Endothelial cell (in vitro differentiated cells): ENCODE measurements around the gene FZD10. TPM values are rescaled to one million over a fixed set of nuclear protein-coding genes. Genes with fewer than 3 reads are reported as not detected.

ENCODE experiments used
- DNase-seq: peaks from one replicate; pipeline ENCODE4 v3.0.0; 2021; ENCODE audit warnings: low spot score
- H3K27ac Mint-ChIP-seq: one replicate; pipeline ENCODE4 v1.8.0; 2021; ENCODE audit warnings: mixed read lengths, inconsistent platforms; ENCODE audit not compliant: unreplicated experiment
- H3K27me3 Mint-ChIP-seq: one replicate; pipeline ENCODE4 v1.8.0; 2021; ENCODE audit warnings: mild to moderate bottlenecking, moderate library complexity, mixed read lengths, inconsistent platforms; ENCODE audit not compliant: unreplicated experiment
- H3K36me3 Mint-ChIP-seq: one replicate; pipeline ENCODE4 v1.8.0; 2021; ENCODE audit warnings: mild to moderate bottlenecking, low read depth, mixed read lengths, inconsistent platforms; ENCODE audit not compliant: unreplicated experiment
- H3K4me1 Mint-ChIP-seq: one replicate; pipeline ENCODE4 v1.8.0; 2021; ENCODE audit warnings: mild to moderate bottlenecking, mixed read lengths, inconsistent platforms; ENCODE audit not compliant: unreplicated experiment
- H3K4me3 Mint-ChIP-seq: one replicate; pipeline ENCODE4 v1.8.0; 2021; ENCODE audit warnings: mild to moderate bottlenecking, mixed read lengths, inconsistent platforms; ENCODE audit not compliant: unreplicated experiment
- H3K9me3 Mint-ChIP-seq: one replicate; pipeline ENCODE4 v1.8.0; 2021; ENCODE audit warnings: mixed read lengths, inconsistent platforms; ENCODE audit not compliant: unreplicated experiment
- total RNA-seq: library from RNA; stranded (reverse); fragmentation: NEBNext Ultra II Directional; extraction: Animal tissue kit (Norgen Biotek cat#: 25700); gene quantifications from one replicate; pipeline ENCODE4 v1.2.1, GENCODE V29; 2021; ENCODE audit not compliant: unreplicated experiment
- TF ChIP-seq, protein P1 (sequence below): fragments of 200-600 bp; sonication (generic); IDR thresholded peaks from one replicate; pipeline ENCODE4 v1.5.0; 2021; ENCODE audit warnings: antibody characterized with exemption; ENCODE audit not compliant: unreplicated experiment

FZD10 gene
- total RNA-seq, 1 donor from 2014 or later, result not detected

DNA sequence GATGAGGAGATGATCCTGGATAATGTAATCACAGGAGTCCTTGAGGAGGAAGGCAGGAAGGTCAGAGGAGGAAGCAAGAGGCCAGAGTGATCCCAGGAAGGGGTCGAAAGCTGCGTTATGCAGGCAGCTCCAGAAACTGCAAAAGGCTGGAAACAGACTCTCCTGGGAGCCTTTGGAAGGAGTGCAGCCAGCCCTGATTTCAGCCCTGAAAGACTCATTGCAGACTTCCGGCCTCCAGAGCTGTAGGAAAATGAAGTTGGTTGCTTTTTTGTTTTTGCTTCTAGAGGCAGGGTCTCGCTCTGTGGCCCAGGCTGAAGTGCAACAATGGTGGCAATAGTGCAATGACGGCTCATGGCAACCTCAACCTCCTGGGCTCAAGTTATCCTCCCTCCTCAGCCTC, 44.6 kb upstream of the FZD10 start:
- Mint-ChIP-seq H3K4me3 (no peak overlapping the region), H3K9me3 (peaks cover 51% of the 10 kb centered on the region), H3K4me1 (no peaks in the 10 kb centered on the region), H3K27me3 (peaks cover 27% of the 10 kb centered on the region), H3K36me3 (peaks cover 20% of the 10 kb centered on the region), H3K27ac (no peak overlapping the region)
- TF ChIP-seq, protein P1, sequence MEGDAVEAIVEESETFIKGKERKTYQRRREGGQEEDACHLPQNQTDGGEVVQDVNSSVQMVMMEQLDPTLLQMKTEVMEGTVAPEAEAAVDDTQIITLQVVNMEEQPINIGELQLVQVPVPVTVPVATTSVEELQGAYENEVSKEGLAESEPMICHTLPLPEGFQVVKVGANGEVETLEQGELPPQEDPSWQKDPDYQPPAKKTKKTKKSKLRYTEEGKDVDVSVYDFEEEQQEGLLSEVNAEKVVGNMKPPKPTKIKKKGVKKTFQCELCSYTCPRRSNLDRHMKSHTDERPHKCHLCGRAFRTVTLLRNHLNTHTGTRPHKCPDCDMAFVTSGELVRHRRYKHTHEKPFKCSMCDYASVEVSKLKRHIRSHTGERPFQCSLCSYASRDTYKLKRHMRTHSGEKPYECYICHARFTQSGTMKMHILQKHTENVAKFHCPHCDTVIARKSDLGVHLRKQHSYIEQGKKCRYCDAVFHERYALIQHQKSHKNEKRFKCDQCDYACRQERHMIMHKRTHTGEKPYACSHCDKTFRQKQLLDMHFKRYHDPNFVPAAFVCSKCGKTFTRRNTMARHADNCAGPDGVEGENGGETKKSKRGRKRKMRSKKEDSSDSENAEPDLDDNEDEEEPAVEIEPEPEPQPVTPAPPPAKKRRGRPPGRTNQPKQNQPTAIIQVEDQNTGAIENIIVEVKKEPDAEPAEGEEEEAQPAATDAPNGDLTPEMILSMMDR, result no peak
- DNase-seq, result no peak

DNA sequence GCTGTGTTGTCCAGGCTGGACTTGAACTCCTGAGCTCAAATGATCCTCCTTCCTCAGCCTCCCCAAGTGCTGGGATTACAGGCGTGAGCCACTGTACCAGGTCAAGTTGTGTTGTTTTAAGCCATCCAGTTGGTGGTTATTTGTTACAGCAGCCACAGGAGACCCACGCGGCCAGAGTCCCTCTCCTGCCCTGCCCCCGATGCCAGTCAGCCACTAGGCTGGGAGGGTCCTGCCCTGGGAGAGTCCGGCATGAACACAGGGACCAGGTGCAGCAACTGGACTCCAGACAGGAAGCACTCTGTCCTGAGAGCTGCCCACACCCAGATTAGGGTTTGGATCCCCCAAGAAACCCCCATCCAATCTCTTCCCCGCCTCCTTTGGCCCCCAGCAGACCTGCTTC, 44.1 kb upstream of the FZD10 start:
- TF ChIP-seq, protein P1, result no peak
- Mint-ChIP-seq H3K9me3 (peaks cover 46% of the 10 kb centered on the region), H3K4me1 (no peaks in the 10 kb centered on the region), H3K27ac (no peak overlapping the region), H3K4me3 (no peak overlapping the region), H3K27me3 (peaks cover 26% of the 10 kb centered on the region), H3K36me3 (peaks cover 16% of the 10 kb centered on the region)
- no peak for DNase-seq

DNA sequence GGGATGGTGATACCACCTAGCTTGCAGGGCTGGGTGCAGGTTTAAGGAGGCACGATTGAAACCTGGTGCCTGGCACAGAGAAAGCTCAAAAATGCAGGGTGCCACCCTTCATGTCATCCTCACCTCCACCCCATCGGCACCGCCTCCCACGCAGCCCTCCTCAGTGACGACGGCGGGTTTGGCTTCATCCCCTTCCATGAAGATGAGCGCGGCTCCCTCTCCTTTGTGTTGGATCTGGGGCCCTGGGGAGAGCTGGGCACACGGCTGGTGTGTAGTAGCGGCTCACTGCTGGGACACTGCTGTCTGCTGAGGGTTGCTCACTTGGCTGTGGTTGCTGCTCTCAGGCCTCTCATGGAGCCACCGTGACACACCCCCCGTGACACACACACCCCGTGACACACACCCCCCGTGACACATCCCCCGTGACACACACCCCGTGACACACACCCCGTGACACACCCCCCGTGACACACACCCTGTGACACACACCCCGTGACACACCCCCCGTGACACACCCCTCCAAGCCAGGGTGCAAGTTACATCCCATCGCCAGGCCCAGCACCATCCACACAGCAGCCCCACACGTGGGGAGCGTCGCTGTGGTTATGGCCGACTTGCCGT, 42.9 kb upstream of the FZD10 start:
- Mint-ChIP-seq H3K36me3 (peaks cover 16% of the 10 kb centered on the region), H3K4me1 (no peaks in the 10 kb centered on the region), H3K4me3 (peak overlapping the region; percentile 24), H3K27ac (no peak overlapping the region), H3K9me3 (peaks cover 40% of the 10 kb centered on the region), H3K27me3 (peaks cover 21% of the 10 kb centered on the region)
- DNase-seq, result no peak
- TF ChIP-seq, protein P1, result no peak

DNA sequence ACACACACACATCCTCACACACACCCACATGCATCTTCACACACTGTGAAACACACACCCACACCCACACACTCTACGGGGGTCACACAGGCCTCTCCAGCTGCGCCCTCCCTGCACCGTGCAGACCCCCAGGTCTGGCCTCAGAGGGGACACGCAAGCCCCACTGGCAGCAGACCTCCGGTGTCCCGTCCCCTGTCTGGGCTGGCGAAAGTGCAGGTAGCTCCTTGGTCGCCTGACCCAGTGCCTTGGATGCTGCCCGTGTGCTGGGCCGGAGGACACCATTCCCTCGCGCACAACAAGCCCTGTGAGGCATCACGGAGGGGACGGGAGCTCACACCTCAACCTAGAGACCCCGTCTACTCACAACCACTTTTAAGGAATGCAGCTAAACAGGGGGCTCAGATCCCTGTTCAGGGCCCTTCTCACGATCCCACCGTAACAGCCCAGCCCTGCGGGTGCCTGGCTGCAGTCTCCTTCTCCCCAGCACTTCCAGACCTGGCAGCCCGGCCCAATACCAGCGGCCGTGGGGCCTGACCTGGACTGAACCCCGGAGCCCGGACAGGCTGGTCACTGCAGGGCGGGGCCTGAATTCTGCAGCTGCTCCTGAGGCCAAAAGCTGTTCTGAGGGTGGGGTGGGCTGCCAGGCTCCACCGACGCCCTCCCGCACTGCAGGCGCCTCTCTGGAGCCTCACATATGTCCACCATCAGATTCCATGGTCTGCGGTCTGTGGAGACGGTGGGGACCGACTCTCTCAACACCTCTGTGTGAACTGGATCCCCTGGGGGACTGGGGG, 42.1 kb upstream of the FZD10 start:
- Mint-ChIP-seq H3K4me1 (no peaks in the 10 kb centered on the region), H3K27ac (peak overlapping the region; percentile 79), H3K4me3 (peak overlapping the region; percentile 24), H3K9me3 (peaks cover 40% of the 10 kb centered on the region), H3K36me3 (peaks cover 16% of the 10 kb centered on the region), H3K27me3 (peaks cover 23% of the 10 kb centered on the region)
- DNase-seq, result no peak
- TF ChIP-seq, protein P1, result no peak
